ENCODE data around the gene PCCA.

PCCA gene

DNA sequence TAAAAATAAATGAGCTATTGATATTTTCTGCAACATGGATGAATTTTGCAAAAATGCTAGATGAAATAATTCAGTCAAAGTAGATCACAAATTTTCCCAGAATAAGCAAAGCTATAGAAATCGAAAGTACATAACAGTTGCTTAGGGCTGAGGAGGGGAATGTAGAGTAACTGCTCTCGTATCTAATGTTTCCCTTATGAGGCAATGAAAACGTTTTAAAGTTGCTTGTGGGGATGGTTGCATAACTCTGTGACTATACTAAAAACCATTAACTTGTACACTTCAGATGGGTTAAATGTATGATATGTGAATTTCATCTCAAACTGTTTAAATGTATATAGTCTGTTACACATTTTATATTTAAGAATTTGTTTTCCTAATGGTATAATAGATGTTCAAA, 268.0 kb downstream of the PCCA start:
- H3K4ac ChIP-seq (ENCODE audit: low read depth, low read length) = no peak overlapping the region
- no peak overlapping the region for H2BK5ac ChIP-seq (ENCODE audit: low read depth, low read length, poor library complexity)
- H2AK5ac ChIP-seq (ENCODE audit: low read length) = no peak overlapping the region
- H2BK120ac ChIP-seq (ENCODE audit: insufficient read depth, low read length, poor library complexity) = no peak overlapping the region
- no peak overlapping the region for H4K91ac ChIP-seq (ENCODE audit: low read depth, low read length)
- H3K4me2 ChIP-seq (ENCODE audit: low read length) = no peak overlapping the region
- H3K36me3 ChIP-seq (ENCODE audit: control insufficient read depth in 1 of 2, insufficient read depth in 2 of 2, low read length in 2 of 2) = no peaks in the 10 kb centered on the region
- H3K79me1 ChIP-seq (ENCODE audit: low read length) = no peaks in the 10 kb centered on the region
- H3K14ac ChIP-seq (ENCODE audit: low read length) = no peak overlapping the region
- H3K9me3 ChIP-seq (ENCODE audit: insufficient read depth, low read depth, low read length) = no peaks in the 10 kb centered on the region
- no peak overlapping the region for H3K23ac ChIP-seq (ENCODE audit: low read length)
- no peak overlapping the region for H3K27ac ChIP-seq (ENCODE audit: low read depth, low read length)
- DNase-seq = peak in 1 of 2 donors; percentile 46
- H2AFZ ChIP-seq (ENCODE audit: insufficient read depth, low read length, poor library complexity) = no peak overlapping the region
- no peak overlapping the region for H4K12ac ChIP-seq (ENCODE audit: low read depth, low read length)
- H2BK12ac ChIP-seq (ENCODE audit: low read length) = no peak overlapping the region
- no peak overlapping the region for H3K18ac ChIP-seq (ENCODE audit: low read length)
- H3K9ac ChIP-seq (ENCODE audit: low read length) = no peak overlapping the region
- H3K4me1 ChIP-seq (ENCODE audit: control insufficient read depth in 1 of 2, insufficient read depth in 2 of 2, low read length in 2 of 2) = no peaks in the 10 kb centered on the region
- H3K79me2 ChIP-seq (ENCODE audit: control insufficient read depth, insufficient read depth, low read length, poor library complexity) = no peaks in the 10 kb centered on the region
- H4K8ac ChIP-seq (ENCODE audit: low read depth, low read length) = no peak overlapping the region
- WGBS (ENCODE audit: extremely low coverage, insufficient coverage, insufficient read length) = no CpG with 5 or more reads among the region's 3 CpGs
- no peaks in the 10 kb centered on the region for H3K27me3 ChIP-seq (ENCODE audit: insufficient read depth, low read length)
- no peak overlapping the region for H3K4me3 ChIP-seq (ENCODE audit: low read depth, low read length)

- H3K23ac ChIP-seq (ENCODE audit: low read length) = no peak overlapping the region
- no peak overlapping the region for H2AK5ac ChIP-seq (ENCODE audit: low read length)
- H3K79me1 ChIP-seq (ENCODE audit: low read length) = no peaks in the 10 kb centered on the region
- DNase-seq = no peak
- no peak overlapping the region for H2BK120ac ChIP-seq (ENCODE audit: insufficient read depth, low read length, poor library complexity)
- H3K4me2 ChIP-seq (ENCODE audit: low read length) = no peak overlapping the region
- no peaks in the 10 kb centered on the region for H3K9me3 ChIP-seq (ENCODE audit: insufficient read depth, low read depth, low read length)
- no peak overlapping the region for H3K4me3 ChIP-seq (ENCODE audit: low read depth, low read length)
- no peaks in the 10 kb centered on the region for H3K79me2 ChIP-seq (ENCODE audit: control insufficient read depth, insufficient read depth, low read length, poor library complexity)
- no peaks in the 10 kb centered on the region for H3K27me3 ChIP-seq (ENCODE audit: insufficient read depth, low read length)
- H3K18ac ChIP-seq (ENCODE audit: low read length) = no peak overlapping the region
- H3K36me3 ChIP-seq (ENCODE audit: control insufficient read depth in 1 of 2, insufficient read depth in 2 of 2, low read length in 2 of 2) = no peaks in the 10 kb centered on the region
- H2BK5ac ChIP-seq (ENCODE audit: low read depth, low read length, poor library complexity) = no peak overlapping the region
- H3K14ac ChIP-seq (ENCODE audit: low read length) = no peak overlapping the region
- no peak overlapping the region for H4K91ac ChIP-seq (ENCODE audit: low read depth, low read length)
- no peaks in the 10 kb centered on the region for H3K4me1 ChIP-seq (ENCODE audit: control insufficient read depth in 1 of 2, insufficient read depth in 2 of 2, low read length in 2 of 2)
- H3K27ac ChIP-seq (ENCODE audit: low read depth, low read length) = no peak overlapping the region
- H2AFZ ChIP-seq (ENCODE audit: insufficient read depth, low read length, poor library complexity) = no peak overlapping the region
- no CpG with 5 or more reads among the region's 1 CpG for WGBS (ENCODE audit: extremely low coverage, insufficient coverage, insufficient read length)
- no peak overlapping the region for H4K12ac ChIP-seq (ENCODE audit: low read depth, low read length)
- no peak overlapping the region for H3K4ac ChIP-seq (ENCODE audit: low read depth, low read length)
- H2BK12ac ChIP-seq (ENCODE audit: low read length) = no peak overlapping the region
- no peak overlapping the region for H3K9ac ChIP-seq (ENCODE audit: low read length)
- no peak overlapping the region for H4K8ac ChIP-seq (ENCODE audit: low read depth, low read length)
Observed at GRCh38 chr13:100357764-100358163, 268.9 kb downstream of the PCCA start.

- Histone ChIP-seq H3K4me1 (ENCODE audit: control insufficient read depth in 1 of 2, insufficient read depth in 2 of 2, low read length in 2 of 2) (no peaks in the 10 kb centered on the region), H4K91ac (ENCODE audit: low read depth, low read length) (no peak overlapping the region)
- WGBS (ENCODE audit: extremely low coverage, insufficient coverage, insufficient read length) = no CpG with 5 or more reads among the region's 2 CpGs
Observed at GRCh38 chr13:100361504-100361903, 272.6 kb downstream of the PCCA start.

DNA sequence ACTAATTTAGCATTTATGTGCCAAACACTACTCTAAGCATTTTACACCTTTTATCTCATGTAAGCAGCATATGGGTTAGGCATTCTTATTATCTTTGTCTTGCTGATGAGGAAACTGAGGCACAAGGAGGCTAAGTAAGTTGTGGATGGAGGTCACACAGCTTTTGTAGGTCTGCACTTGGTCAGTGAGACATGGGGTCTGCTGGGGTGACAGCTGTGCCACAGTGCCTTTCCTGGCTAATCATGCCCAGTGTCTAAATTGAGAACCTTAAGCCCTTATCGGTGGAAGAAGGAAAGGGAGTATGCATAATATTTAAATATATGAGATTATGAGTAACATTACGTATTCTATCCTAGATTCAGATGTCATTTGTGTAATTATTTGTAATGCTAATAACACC, 273.5 kb downstream of the PCCA start:
- Histone ChIP-seq H3K79me1 (ENCODE audit: low read length) (no peaks in the 10 kb centered on the region), H3K9ac (ENCODE audit: low read length) (no peak overlapping the region), H3K9me3 (ENCODE audit: insufficient read depth, low read depth, low read length) (no peaks in the 10 kb centered on the region), H3K23ac (ENCODE audit: low read length) (no peak overlapping the region), H3K79me2 (ENCODE audit: control insufficient read depth, insufficient read depth, low read length, poor library complexity) (no peaks in the 10 kb centered on the region), H3K18ac (ENCODE audit: low read length) (no peak overlapping the region), H4K91ac (ENCODE audit: low read depth, low read length) (no peak overlapping the region), H2BK120ac (ENCODE audit: insufficient read depth, low read length, poor library complexity) (no peak overlapping the region), H3K36me3 (ENCODE audit: control insufficient read depth in 1 of 2, insufficient read depth in 2 of 2, low read length in 2 of 2) (no peaks in the 10 kb centered on the region), H4K12ac (ENCODE audit: low read depth, low read length) (no peak overlapping the region), H3K4me3 (ENCODE audit: low read depth, low read length) (no peak overlapping the region), H3K27me3 (ENCODE audit: insufficient read depth, low read length) (no peaks in the 10 kb centered on the region), H2BK12ac (ENCODE audit: low read length) (no peak overlapping the region), H2BK5ac (ENCODE audit: low read depth, low read length, poor library complexity) (no peak overlapping the region), H3K4me1 (ENCODE audit: control insufficient read depth in 1 of 2, insufficient read depth in 2 of 2, low read length in 2 of 2) (no peaks in the 10 kb centered on the region), H3K4me2 (ENCODE audit: low read length) (no peak overlapping the region), H4K8ac (ENCODE audit: low read depth, low read length) (no peak overlapping the region), H2AK5ac (ENCODE audit: low read length) (no peak overlapping the region), H3K14ac (ENCODE audit: low read length) (no peak overlapping the region), H3K27ac (ENCODE audit: low read depth, low read length) (no peak overlapping the region), H2AFZ (ENCODE audit: insufficient read depth, low read length, poor library complexity) (no peak overlapping the region), H3K4ac (ENCODE audit: low read depth, low read length) (no peak overlapping the region)
- no CpG with 5 or more reads among the region's 2 CpGs for WGBS (ENCODE audit: extremely low coverage, insufficient coverage, insufficient read length)
- no peak for DNase-seq

More at GRCh38 chr13:100361504-100361903, 272.6 kb downstream of the PCCA start:
- Histone ChIP-seq H3K36me3 (ENCODE audit: control insufficient read depth in 1 of 2, insufficient read depth in 2 of 2, low read length in 2 of 2) (no peaks in the 10 kb centered on the region), H3K4me2 (ENCODE audit: low read length) (no peak overlapping the region), H3K4me3 (ENCODE audit: low read depth, low read length) (no peak overlapping the region), H3K79me1 (ENCODE audit: low read length) (no peaks in the 10 kb centered on the region), H2BK12ac (ENCODE audit: low read length) (no peak overlapping the region), H3K14ac (ENCODE audit: low read length) (no peak overlapping the region), H2AK5ac (ENCODE audit: low read length) (no peak overlapping the region), H3K23ac (ENCODE audit: low read length) (no peak overlapping the region), H3K4ac (ENCODE audit: low read depth, low read length) (no peak overlapping the region), H3K18ac (ENCODE audit: low read length) (no peak overlapping the region), H3K27ac (ENCODE audit: low read depth, low read length) (no peak overlapping the region), H2BK120ac (ENCODE audit: insufficient read depth, low read length, poor library complexity) (no peak overlapping the region), H2BK5ac (ENCODE audit: low read depth, low read length, poor library complexity) (no peak overlapping the region), H3K27me3 (ENCODE audit: insufficient read depth, low read length) (no peaks in the 10 kb centered on the region), H4K8ac (ENCODE audit: low read depth, low read length) (no peak overlapping the region), H3K9me3 (ENCODE audit: insufficient read depth, low read depth, low read length) (no peaks in the 10 kb centered on the region), H4K12ac (ENCODE audit: low read depth, low read length) (no peak overlapping the region), H2AFZ (ENCODE audit: insufficient read depth, low read length, poor library complexity) (no peak overlapping the region), H3K9ac (ENCODE audit: low read length) (no peak overlapping the region), H3K79me2 (ENCODE audit: control insufficient read depth, insufficient read depth, low read length, poor library complexity) (no peaks in the 10 kb centered on the region)
- DNase-seq = no peak
